Peyer's patch (tissue), 4 donors: ENCODE measurements around the gene MORF4L1.

Experiments used
- POLR2A ChIP-seq, 2 donors: fragments of 450-650 bp; IDR thresholded peaks; one replicate each; pipeline ENCODE4 v1.5.1; 2017; ENCODE audit warnings: antibody characterized with exemption in 2 of 2, mild to moderate bottlenecking in 2 of 2, moderate library complexity in 2 of 2
- TF ChIP-seq, protein P1 (sequence below), 6 experiments: fragments of 450-650 bp in 4 of 6; fragments of 200-600 bp in 2 of 6; sonication (generic) in 1 of 6; IDR thresholded peaks; one replicate each; pipeline ENCODE4 v1.5.1; 2017 to 2019; ENCODE audit warnings: antibody characterized with exemption in 6 of 6, mild to moderate bottlenecking in 3 of 6, moderate library complexity in 1 of 6

DNA sequence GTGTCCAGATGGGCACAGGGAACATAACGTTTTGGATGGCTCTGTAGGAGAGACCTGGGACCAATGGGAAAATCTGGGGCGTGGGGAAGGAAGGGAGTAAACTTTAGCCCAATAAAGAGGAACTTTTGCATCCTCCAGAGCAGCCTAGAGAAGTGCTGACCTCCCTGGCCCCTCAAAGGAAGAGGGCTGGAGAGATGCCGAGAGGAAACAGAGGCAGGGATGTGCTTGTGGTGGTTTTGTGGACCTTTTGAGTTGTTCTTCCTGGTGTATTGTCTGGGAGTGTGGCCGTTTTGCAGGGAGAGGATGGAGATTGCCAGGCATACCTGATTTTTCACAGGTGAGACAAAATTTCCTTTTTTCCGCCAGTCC lies 61.9 kb downstream of the MORF4L1 start:
- no peak for TF ChIP-seq POLR2A (IDR thresholded peaks at IDR 0.05)
- TF ChIP-seq, protein P1, sequence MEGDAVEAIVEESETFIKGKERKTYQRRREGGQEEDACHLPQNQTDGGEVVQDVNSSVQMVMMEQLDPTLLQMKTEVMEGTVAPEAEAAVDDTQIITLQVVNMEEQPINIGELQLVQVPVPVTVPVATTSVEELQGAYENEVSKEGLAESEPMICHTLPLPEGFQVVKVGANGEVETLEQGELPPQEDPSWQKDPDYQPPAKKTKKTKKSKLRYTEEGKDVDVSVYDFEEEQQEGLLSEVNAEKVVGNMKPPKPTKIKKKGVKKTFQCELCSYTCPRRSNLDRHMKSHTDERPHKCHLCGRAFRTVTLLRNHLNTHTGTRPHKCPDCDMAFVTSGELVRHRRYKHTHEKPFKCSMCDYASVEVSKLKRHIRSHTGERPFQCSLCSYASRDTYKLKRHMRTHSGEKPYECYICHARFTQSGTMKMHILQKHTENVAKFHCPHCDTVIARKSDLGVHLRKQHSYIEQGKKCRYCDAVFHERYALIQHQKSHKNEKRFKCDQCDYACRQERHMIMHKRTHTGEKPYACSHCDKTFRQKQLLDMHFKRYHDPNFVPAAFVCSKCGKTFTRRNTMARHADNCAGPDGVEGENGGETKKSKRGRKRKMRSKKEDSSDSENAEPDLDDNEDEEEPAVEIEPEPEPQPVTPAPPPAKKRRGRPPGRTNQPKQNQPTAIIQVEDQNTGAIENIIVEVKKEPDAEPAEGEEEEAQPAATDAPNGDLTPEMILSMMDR (IDR thresholded peaks at IDR 0.05): no peak
